Endodermal cell (in vitro differentiated cells): ENCODE measurements around the gene AHNAK. TPM values are rescaled to one million over a fixed set of nuclear protein-coding genes. Genes with fewer than 3 reads are reported as not detected.
A peak's percentile ranks its signal among the peaks of the same experiment; 100 is the strongest.

Source experiments
- DNase-seq: peaks from one replicate; pipeline ENCODE4 v3.0.0-alpha.2; 2017
- H3K27ac ChIP-seq: 2 replicates; pipeline ENCODE4 v1.5.1; 2013; ENCODE audit warnings: mild to moderate bottlenecking, low read depth, low read length, moderate library complexity
- H3K27me3 ChIP-seq: 2 replicates; pipeline ENCODE4 v1.6.1; 2013; ENCODE audit warnings: mild to moderate bottlenecking, low read length, moderate library complexity; ENCODE audit not compliant: insufficient read depth, control insufficient read depth, poor library complexity, severe bottlenecking
- H3K36me3 ChIP-seq: 2 replicates; pipeline ENCODE4 v1.7.0; 2013; ENCODE audit warnings: mild to moderate bottlenecking, low read length, moderate library complexity; ENCODE audit not compliant: control insufficient read depth, insufficient read depth
- H3K4me1 ChIP-seq: one replicate; pipeline ENCODE4 v1.7.0; 2013; ENCODE audit warnings: low read length; ENCODE audit not compliant: control insufficient read depth, insufficient read depth
- H3K4me3 ChIP-seq: 2 replicates; pipeline ENCODE4 v1.5.1; 2013; ENCODE audit warnings: mild to moderate bottlenecking, low read length, moderate library complexity
- H3K9ac ChIP-seq: 2 replicates; pipeline ENCODE4 v1.6.1; 2013; ENCODE audit warnings: mild to moderate bottlenecking, low read length, moderate library complexity; ENCODE audit not compliant: poor library complexity, severe bottlenecking; ENCODE audit errors: extremely low read depth
- H3K9me3 ChIP-seq: 2 replicates; pipeline ENCODE4 v1.6.1; 2013; ENCODE audit warnings: mild to moderate bottlenecking, low read length, moderate library complexity; ENCODE audit not compliant: control insufficient read depth
- H3K27ac Mint-ChIP-seq: 2 replicates; pipeline ENCODE4 v1.8.0; 2020; ENCODE audit warnings: mixed read lengths
- H3K27me3 Mint-ChIP-seq: 2 replicates; pipeline ENCODE4 v1.8.0; 2021; ENCODE audit warnings: mild to moderate bottlenecking, mixed read lengths; ENCODE audit not compliant: insufficient read depth
- H3K36me3 Mint-ChIP-seq: 2 replicates; pipeline ENCODE4 v1.8.0; 2020; ENCODE audit warnings: low read depth, mixed read lengths
- H3K4me1 Mint-ChIP-seq: 2 replicates; pipeline ENCODE4 v1.8.0; 2020; ENCODE audit warnings: mixed read lengths
- H3K4me3 Mint-ChIP-seq: 2 replicates; pipeline ENCODE4 v1.8.0; 2020; ENCODE audit warnings: mild to moderate bottlenecking, moderate library complexity, mixed read lengths
- H3K9me3 Mint-ChIP-seq: 2 replicates; pipeline ENCODE4 v1.8.0; 2020; ENCODE audit warnings: mild to moderate bottlenecking, mixed read lengths
- WGBS, 2 experiments: methylation state at CpG; one replicate each; pipeline versions ENCODE4 v1.1.5 to v1.1.7; 2013; ENCODE audit warnings: missing lambda C conversion rate in 2 of 2, mixed read lengths in 1 of 2; ENCODE audit not compliant: insufficient coverage in 1 of 2, insufficient read length in 1 of 2; 5-methylcytosine and 5-hydroxymethylcytosine counted together
- total RNA-seq, 2 donors: library from RNA; stranded (reverse); fragmentation: NEBNext Ultra II Directional in 1 of 2; extraction: Animal tissue kit (Norgen Biotek cat#: 25700) in 1 of 2; gene quantifications; 2 replicates in 1 of 2; 3 replicates in 1 of 2; pipeline ENCODE4 v1.2.1, GENCODE V29; 2021
- TF ChIP-seq, protein P1 (sequence below): fragments of 200-600 bp; sonication (generic); conservative IDR thresholded peaks from 2 replicates; pipeline ENCODE4 v1.5.0; 2021; ENCODE audit warnings: antibody characterized with exemption, mild to moderate bottlenecking

AHNAK gene
- total RNA-seq, 2 donors from 2014 or later, result 109 to 165 TPM

GRCh38 chr11:62569611-62570010 is 23.0 kb upstream of the AHNAK start:
- H3K9me3 Mint-ChIP-seq, result no peaks in the 10 kb centered on the region

GRCh38 chr11:62567018-62567633 is 20.5 kb upstream of the AHNAK start:
- peaks cover 6% of the 10 kb centered on the region for H3K4me1 ChIP-seq
- Mint-ChIP-seq H3K36me3 (peaks cover 80% of the 10 kb centered on the region), H3K27me3 (no peaks in the 10 kb centered on the region), H3K4me3 (no peak overlapping the region), H3K4me1 (peaks cover 36% of the 10 kb centered on the region), H3K9me3 (no peaks in the 10 kb centered on the region), H3K27ac (peak overlapping the region; percentile 66)
- H3K36me3 ChIP-seq, result peaks cover 89% of the 10 kb centered on the region
- no peaks in the 10 kb centered on the region for H3K9me3 ChIP-seq
- WGBS, 2 experiments, result 91 to 94% methylated on average over 4 to 7 of the region's 8 CpGs
- no peaks in the 10 kb centered on the region for H3K27me3 ChIP-seq
- H3K4me3 ChIP-seq, result peak overlapping the region; percentile 45
- H3K9ac ChIP-seq, result no peak overlapping the region
- DNase-seq, result no peak
- no peak overlapping the region for H3K27ac ChIP-seq
- TF ChIP-seq, protein P1, sequence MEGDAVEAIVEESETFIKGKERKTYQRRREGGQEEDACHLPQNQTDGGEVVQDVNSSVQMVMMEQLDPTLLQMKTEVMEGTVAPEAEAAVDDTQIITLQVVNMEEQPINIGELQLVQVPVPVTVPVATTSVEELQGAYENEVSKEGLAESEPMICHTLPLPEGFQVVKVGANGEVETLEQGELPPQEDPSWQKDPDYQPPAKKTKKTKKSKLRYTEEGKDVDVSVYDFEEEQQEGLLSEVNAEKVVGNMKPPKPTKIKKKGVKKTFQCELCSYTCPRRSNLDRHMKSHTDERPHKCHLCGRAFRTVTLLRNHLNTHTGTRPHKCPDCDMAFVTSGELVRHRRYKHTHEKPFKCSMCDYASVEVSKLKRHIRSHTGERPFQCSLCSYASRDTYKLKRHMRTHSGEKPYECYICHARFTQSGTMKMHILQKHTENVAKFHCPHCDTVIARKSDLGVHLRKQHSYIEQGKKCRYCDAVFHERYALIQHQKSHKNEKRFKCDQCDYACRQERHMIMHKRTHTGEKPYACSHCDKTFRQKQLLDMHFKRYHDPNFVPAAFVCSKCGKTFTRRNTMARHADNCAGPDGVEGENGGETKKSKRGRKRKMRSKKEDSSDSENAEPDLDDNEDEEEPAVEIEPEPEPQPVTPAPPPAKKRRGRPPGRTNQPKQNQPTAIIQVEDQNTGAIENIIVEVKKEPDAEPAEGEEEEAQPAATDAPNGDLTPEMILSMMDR, result no peak

More at GRCh38 chr11:62569611-62570010, 23.0 kb upstream of the AHNAK start:
- no peak for DNase-seq
- H3K27me3 ChIP-seq, result no peaks in the 10 kb centered on the region
- peaks cover 81% of the 10 kb centered on the region for H3K36me3 ChIP-seq
- WGBS, 2 experiments, result 88 to 100% methylated on average over 1 of the region's 1 CpG
- H3K9ac ChIP-seq, result no peak overlapping the region
- H3K4me1 Mint-ChIP-seq, result peaks cover 45% of the 10 kb centered on the region
- H3K27me3 Mint-ChIP-seq, result no peaks in the 10 kb centered on the region
- H3K9me3 ChIP-seq, result no peaks in the 10 kb centered on the region
- peaks cover 6% of the 10 kb centered on the region for H3K4me1 ChIP-seq
- H3K4me3 Mint-ChIP-seq, result no peak overlapping the region
- H3K36me3 Mint-ChIP-seq, result peaks cover 80% of the 10 kb centered on the region
- H3K27ac ChIP-seq, result no peak overlapping the region
- TF ChIP-seq, protein P1, result no peak
- no peak overlapping the region for H3K27ac Mint-ChIP-seq
- H3K4me3 ChIP-seq, result no peak overlapping the region

DNA sequence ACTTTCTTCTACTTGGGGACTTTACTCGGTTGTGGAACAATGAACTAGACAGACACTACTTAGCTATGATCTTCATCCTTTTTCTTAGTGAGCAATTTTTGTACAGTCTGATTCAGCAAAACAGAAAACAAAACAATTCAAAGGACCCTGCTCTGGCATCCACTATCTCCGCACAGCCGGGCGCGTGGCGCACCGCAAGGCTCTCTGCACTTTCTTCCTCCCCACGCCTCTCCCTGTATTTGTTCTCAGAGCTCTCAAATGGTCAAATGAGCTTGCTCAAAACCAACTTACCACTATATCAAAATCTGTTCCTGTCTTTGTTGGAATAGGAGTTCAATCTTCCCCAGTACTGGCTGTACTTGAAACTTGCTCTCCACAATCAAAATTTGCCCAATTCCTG is 19.6 kb upstream of the AHNAK start:
- WGBS, 2 experiments, result 97 to 98% methylated on average over 7 to 8 of the region's 8 CpGs
- TF ChIP-seq, protein P1, result no peak
- Mint-ChIP-seq H3K27ac (no peak overlapping the region), H3K9me3 (no peaks in the 10 kb centered on the region), H3K36me3 (peaks cover 74% of the 10 kb centered on the region), H3K4me1 (peaks cover 35% of the 10 kb centered on the region), H3K4me3 (no peak overlapping the region), H3K27me3 (no peaks in the 10 kb centered on the region)
- Histone ChIP-seq H3K4me1 (peaks cover under 1% of the 10 kb centered on the region), H3K4me3 (no peak overlapping the region), H3K27ac (no peak overlapping the region), H3K27me3 (no peaks in the 10 kb centered on the region), H3K9ac (no peak overlapping the region), H3K36me3 (peaks cover 81% of the 10 kb centered on the region), H3K9me3 (no peaks in the 10 kb centered on the region)
- no peak for DNase-seq
